Measurements from ENCODE around the gene NME9.
"Not testable (repeated sequence)": the region's sequence is repeated elsewhere in the genome, so short reads cannot be mapped to it uniquely, and the experiment has no call there.

- not testable (repeated sequence) for TF ChIP-seq CTCF (IDR thresholded peaks at IDR 0.05 in 4 of 5, conservative IDR thresholded peaks at IDR 0.05 in 1 of 5); POLR2A (IDR thresholded peaks at IDR 0.05)
Observed at GRCh38 chr3:138377212-138377611, 47.6 kb upstream of the NME9 start.
